Mesodermal cell (in vitro differentiated cells): ENCODE measurements around the gene RFX5.

Experiments
- H3K27ac ChIP-seq: 2 replicates; pipeline ENCODE4 v1.7.0; 2013; ENCODE audit warnings: mild to moderate bottlenecking, low read depth, low read length, moderate library complexity; ENCODE audit not compliant: severe bottlenecking
- H3K36me3 ChIP-seq: 2 replicates; pipeline ENCODE4 v1.7.1; 2013; ENCODE audit warnings: mild to moderate bottlenecking, low read length, moderate library complexity; ENCODE audit not compliant: control insufficient read depth, insufficient read depth
- H3K4me1 ChIP-seq: one replicate; pipeline ENCODE4 v1.7.1; 2013; ENCODE audit warnings: mild to moderate bottlenecking, low read length; ENCODE audit not compliant: insufficient read depth, control insufficient read depth, poor library complexity, severe bottlenecking
- H3K4me3 ChIP-seq: 2 replicates; pipeline ENCODE4 v1.7.0; 2013; ENCODE audit warnings: low read length, control low read depth, mild to moderate bottlenecking; ENCODE audit not compliant: insufficient read depth, poor library complexity, severe bottlenecking; ENCODE audit errors: extremely low read depth
- H3K9me3 ChIP-seq: 2 replicates; pipeline ENCODE4 v1.7.1; 2013; ENCODE audit warnings: mild to moderate bottlenecking, low read length, moderate library complexity; ENCODE audit not compliant: control insufficient read depth
- WGBS, 2 experiments: methylation state at CpG; one replicate each; pipeline ENCODE4 v1.1.5; 2013; ENCODE audit warnings: missing lambda C conversion rate in 2 of 2; ENCODE audit not compliant: insufficient coverage in 2 of 2; 5-methylcytosine and 5-hydroxymethylcytosine counted together

The RFX5 gene

DNA sequence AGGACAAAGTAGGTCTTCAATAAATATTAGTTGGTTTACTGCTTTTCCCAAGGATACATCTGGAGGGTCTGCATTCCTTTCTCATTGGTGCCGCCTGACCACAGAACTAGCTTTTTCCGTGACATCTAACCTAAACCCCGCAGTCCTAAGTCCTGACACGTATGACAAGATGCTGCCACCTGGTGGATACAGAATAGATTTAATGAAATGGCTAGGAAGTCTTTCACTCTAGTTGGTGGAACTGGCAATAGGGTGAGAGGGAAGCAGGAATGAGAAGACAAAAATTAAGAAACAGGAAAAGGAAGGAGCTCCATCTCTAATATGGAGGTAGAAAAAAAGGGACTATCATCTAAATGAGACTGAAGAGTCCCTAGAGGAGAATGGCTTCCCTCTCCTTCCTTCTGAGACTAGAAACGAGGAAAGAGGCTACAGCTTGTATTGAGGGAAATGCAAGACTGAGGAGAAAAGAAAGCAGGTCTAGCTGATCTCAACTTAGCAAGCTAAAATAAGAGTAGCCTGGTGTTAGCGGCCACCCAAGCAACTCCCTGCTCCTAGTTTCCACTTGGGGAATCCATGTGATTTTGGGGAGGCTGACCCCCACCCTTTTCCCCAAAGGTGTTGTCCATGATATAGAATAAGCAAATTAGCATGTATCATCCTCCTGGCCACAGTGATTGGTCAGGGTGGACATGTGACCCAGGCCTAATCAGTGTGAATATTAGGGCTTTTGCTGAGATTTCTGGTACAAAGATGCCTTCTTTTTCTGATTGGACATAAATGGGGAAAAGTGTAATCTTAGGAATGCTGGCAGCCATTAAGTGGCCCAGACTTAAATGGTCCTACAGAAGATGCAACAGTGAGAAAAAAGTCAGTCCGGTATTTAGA lies 5.9 kb downstream of the RFX5 start:
- H3K27ac ChIP-seq: peak overlapping the region; percentile 77
- H3K9me3 ChIP-seq: no peaks in the 10 kb centered on the region
- H3K36me3 ChIP-seq: peaks cover 33% of the 10 kb centered on the region
- no peaks in the 10 kb centered on the region for H3K4me1 ChIP-seq
- H3K4me3 ChIP-seq: no peak overlapping the region
- WGBS, 2 experiments: 38 to 59% methylated on average over 3 to 4 of the region's 7 CpGs

GRCh38 chr1:151336556-151336955 lies 10.5 kb downstream of the RFX5 start:
- Histone ChIP-seq H3K36me3 (no peaks in the 10 kb centered on the region), H3K27ac (no peak overlapping the region), H3K9me3 (no peaks in the 10 kb centered on the region), H3K4me3 (no peak overlapping the region), H3K4me1 (no peaks in the 10 kb centered on the region)
- WGBS, 2 experiments: 100% methylated on average over 1 of the region's 3 CpGs

GRCh38 chr1:151334822-151335221 lies 12.2 kb downstream of the RFX5 start:
- Histone ChIP-seq H3K36me3 (no peaks in the 10 kb centered on the region), H3K4me3 (no peak overlapping the region), H3K4me1 (no peaks in the 10 kb centered on the region), H3K27ac (no peak overlapping the region), H3K9me3 (no peaks in the 10 kb centered on the region)
- 72 to 80% methylated on average over 1 to 2 of the region's 5 CpGs for WGBS, 2 experiments

GRCh38 chr1:151327903-151328674 lies 19.0 kb downstream of the RFX5 start:
- Histone ChIP-seq H3K4me3 (peak overlapping the region; percentile 79), H3K36me3 (peaks cover 21% of the 10 kb centered on the region), H3K9me3 (no peaks in the 10 kb centered on the region), H3K4me1 (peaks cover 13% of the 10 kb centered on the region), H3K27ac (peak overlapping the region; percentile 98)
- 47 to 62% methylated on average over 26 to 29 of the region's 34 CpGs for WGBS, 2 experiments

DNA sequence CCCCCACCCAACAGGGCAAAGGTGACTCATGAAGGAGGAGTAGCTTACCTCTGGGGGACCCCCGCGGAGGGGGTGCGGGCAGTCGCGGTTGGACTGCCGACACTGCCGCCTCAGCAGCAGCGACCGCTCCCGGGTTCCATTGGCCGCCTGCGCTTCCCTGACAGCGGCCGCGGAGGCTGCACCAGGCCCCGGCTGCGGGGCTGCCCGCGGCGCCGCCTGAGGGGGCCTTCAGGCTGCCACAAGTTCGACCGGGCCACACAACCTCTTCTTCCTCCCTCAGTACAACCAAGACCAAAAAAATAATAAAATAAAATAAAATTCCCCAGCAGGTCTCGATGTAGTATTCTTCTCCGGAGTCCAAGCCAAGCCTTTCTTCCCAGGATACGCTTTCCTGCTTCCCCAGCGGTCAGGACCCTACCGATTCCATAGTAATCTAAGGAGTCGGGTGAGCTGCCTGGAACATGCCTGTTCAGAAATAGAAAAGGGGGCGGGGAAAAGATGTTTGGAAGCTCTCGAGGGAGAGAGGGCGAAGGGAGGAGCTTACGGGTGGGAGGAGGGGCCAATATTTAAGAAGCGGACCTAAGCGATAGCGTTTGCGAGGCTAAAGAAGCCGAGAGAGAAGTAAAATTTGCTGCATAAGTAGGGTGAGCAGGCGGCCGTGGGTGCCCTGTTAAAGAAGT lies 19.7 kb downstream of the RFX5 start, which contains the start of gene PI4KB:
Gene PI4KB, minus strand, starts transcription at position 194 of the 680 bp plus-strand sequence. CDS start 10,935 bp downstream, outside the sequence.
- peak within 1 kb of the TSS; percentile 98 for H3K27ac ChIP-seq
- H3K4me3 ChIP-seq: peak within 1 kb of the TSS; percentile 79
- H3K4me1 ChIP-seq: peaks cover 13% of the 10 kb centered on the region
- peaks cover 28% of the 10 kb centered on the region for H3K36me3 ChIP-seq
- WGBS, 2 experiments: 0% methylated on average over 28 to 29 of the region's 40 CpGs
- H3K9me3 ChIP-seq: no peaks in the 10 kb centered on the region

DNA sequence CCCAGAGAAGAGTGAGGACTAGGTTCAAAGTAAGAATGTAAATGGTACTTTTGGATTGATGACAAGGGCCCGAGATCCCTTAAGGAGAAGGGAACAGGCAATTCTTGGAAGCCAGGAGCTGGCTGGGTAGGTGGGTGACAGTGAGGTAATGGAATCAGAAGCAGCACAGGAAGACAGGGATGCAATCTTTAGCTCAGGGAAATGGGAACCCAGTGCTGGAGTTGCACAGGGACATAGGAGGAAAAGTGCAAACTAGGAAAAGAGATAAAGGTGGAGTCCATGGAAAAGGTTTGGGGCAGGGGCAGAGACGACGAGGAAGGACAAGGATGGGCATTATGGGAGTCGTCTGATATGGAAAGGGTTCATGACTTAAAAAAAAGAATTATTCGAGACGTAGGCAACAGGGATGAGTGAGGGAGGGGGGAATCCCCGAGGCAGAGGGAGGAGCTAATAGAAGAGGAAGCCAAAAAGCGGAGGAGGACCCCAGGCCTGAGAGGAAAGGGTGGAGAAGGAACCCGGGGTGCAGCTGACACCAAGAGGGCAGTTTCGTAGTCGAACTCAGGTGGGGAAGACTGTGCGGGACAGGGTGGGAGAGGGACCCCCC lies 20.3 kb downstream of the RFX5 start:
- Histone ChIP-seq H3K9me3 (no peaks in the 10 kb centered on the region), H3K4me1 (peaks cover 13% of the 10 kb centered on the region), H3K4me3 (peak overlapping the region; percentile 79), H3K36me3 (peaks cover 35% of the 10 kb centered on the region), H3K27ac (no peak overlapping the region)
- 6 to 9% methylated on average over 7 of the region's 12 CpGs for WGBS, 2 experiments

GRCh38 chr1:151325646-151326429 lies 21.2 kb downstream of the RFX5 start:
- peak overlapping the region; percentile 79 for H3K4me3 ChIP-seq
- H3K27ac ChIP-seq: no peak overlapping the region
- 68 to 80% methylated on average over 2 to 3 of the region's 5 CpGs for whole genome bisulfite sequencing, 2 experiments
- H3K9me3 ChIP-seq: no peaks in the 10 kb centered on the region
- peaks cover 13% of the 10 kb centered on the region for H3K4me1 ChIP-seq
- peaks cover 40% of the 10 kb centered on the region for H3K36me3 ChIP-seq

- H3K4me3 ChIP-seq: no peak overlapping the region
- H3K4me1 ChIP-seq: peaks cover 13% of the 10 kb centered on the region
- no peak overlapping the region for H3K27ac ChIP-seq
- 79 to 100% methylated on average over 2 to 3 of the region's 7 CpGs for WGBS, 2 experiments
- H3K9me3 ChIP-seq: no peaks in the 10 kb centered on the region
- H3K36me3 ChIP-seq: peaks cover 46% of the 10 kb centered on the region
Measured at GRCh38 chr1:151325231-151325630, 21.8 kb downstream of the RFX5 start.

- no peak overlapping the region for H3K27ac ChIP-seq
- H3K36me3 ChIP-seq: peaks cover 52% of the 10 kb centered on the region
- peaks cover 13% of the 10 kb centered on the region for H3K4me1 ChIP-seq
- H3K4me3 ChIP-seq: no peak overlapping the region
- WGBS, 2 experiments: 94 to 97% methylated on average over 2 to 3 of the region's 4 CpGs
- no peaks in the 10 kb centered on the region for H3K9me3 ChIP-seq
Measured at GRCh38 chr1:151324390-151324930, 22.6 kb downstream of the RFX5 start.
